ENCODE results near the gene APH1B.

The APH1B gene

DNA sequence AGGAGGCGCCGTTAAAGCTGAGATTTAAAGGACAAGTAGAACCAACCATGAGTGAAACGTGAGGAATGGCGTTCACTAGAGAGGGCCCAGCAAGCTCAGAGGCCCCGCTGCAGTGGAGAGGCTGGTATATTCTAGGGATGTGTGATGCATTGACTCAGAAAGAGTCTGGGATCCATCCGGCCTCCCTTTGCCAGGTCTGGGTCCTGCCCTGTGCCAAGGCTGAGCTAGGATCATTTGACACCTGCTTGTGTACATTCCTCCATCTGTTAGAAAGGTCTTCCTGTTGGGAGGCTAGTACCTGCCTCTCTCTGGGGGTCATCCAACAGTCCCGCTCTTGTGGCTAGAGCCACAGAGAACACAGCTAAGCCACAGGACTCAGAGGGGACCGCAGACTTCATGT is 75.9 kb downstream of the APH1B start:
- Histone ChIP-seq H3K9me3 (ENCODE audit: insufficient read depth, low read length) (no peaks in the 10 kb centered on the region), H3K4me1 (ENCODE audit: insufficient read depth, insufficient read length) (no peaks in the 10 kb centered on the region), H3K9ac (ENCODE audit: insufficient read length, low read depth) (no peak overlapping the region), H3K4me3 (ENCODE audit: insufficient read length, low read depth) (no peak overlapping the region), H3K27me3 (ENCODE audit: insufficient read depth, insufficient read length) (no peaks in the 10 kb centered on the region), H3K36me3 (ENCODE audit: insufficient read depth, insufficient read length, low read length) (no peaks in the 10 kb centered on the region)
- no peak for TF ChIP-seq SUZ12 (IDR thresholded peaks at IDR 0.05; ENCODE audit: extremely low read depth, insufficient read depth, insufficient read length)
- no peak for DNase-seq (ENCODE audit: low read depth, low spot score)

DNA sequence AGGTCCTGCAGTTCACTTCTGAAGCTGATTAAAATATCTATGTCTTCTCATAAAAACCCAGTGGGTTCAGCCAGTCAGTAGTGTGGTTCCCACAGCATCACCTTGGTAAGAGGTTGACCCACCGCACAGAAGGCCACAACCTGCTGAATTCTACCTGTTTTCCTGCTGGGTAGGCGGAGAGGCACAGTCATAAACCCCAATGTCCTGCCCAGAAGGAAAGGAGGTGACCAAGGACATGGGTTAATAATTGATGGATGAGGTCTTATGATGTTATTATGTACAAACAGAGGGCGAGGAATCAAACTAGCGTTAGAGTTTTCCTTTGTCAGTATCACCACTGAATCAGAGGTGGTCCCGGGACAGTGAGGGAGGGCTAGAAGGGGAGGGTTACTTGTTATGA is 76.5 kb downstream of the APH1B start:
- TF ChIP-seq ZNF274 (IDR thresholded peaks at IDR 0.05; ENCODE audit: low read depth, low read length) (no peak), YY1 (IDR thresholded peaks at IDR 0.05; ENCODE audit: insufficient read depth, insufficient read length) (no peak)
- Histone ChIP-seq H3K9me3 (ENCODE audit: insufficient read depth, low read length) (no peaks in the 10 kb centered on the region), H3K36me3 (ENCODE audit: insufficient read depth, insufficient read length, low read length) (no peaks in the 10 kb centered on the region), H3K4me1 (ENCODE audit: insufficient read depth, insufficient read length) (no peaks in the 10 kb centered on the region), H3K27me3 (ENCODE audit: insufficient read depth, insufficient read length) (no peaks in the 10 kb centered on the region), H3K9ac (ENCODE audit: insufficient read length, low read depth) (no peak overlapping the region), H3K4me3 (ENCODE audit: insufficient read length, low read depth) (no peak overlapping the region)
- no peak for DNase-seq (ENCODE audit: low read depth, low spot score)

DNA sequence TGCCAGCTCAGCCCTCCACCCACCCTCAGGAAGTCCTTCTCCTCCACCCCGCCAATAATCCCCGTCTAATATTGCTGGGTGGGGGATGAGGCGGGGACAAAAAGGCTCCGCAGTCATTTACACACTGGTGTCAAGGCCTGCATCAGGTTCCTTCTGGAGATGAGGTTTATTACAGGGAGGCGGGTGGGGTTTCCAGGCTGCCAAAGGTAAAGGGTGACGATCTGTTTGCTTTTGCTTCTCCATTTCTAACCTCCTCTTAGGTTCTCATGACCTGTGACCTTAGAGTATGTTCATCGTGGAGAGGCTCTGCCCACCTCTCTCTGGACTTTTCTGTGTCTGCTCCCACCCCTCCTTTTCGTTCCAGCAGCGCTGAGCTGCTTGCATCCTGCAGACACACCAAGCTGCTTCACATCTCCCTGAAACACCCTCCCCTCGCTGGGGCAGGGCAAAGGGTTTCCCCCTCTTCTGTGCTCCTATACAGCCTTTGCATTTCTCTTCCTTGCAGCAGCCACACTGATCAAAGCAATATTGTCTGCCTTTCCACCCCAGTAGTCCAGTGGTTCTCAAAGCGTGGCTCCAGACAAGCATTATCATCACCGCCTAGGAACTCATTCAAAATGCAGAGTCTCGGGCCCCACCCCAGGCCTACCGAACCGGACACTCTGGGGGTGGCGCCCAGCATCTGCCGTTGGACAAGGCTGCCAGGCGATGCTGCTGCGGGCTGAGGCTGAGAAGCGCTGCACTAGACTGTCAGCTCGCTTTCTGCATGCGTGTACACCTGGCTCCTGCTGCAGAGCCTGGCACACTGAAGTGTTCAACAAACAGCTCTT is 77.6 kb downstream of the APH1B start:
- Histone ChIP-seq H3K9ac (ENCODE audit: insufficient read length, low read depth) (no peak overlapping the region), H3K27me3 (ENCODE audit: insufficient read depth, insufficient read length) (no peaks in the 10 kb centered on the region), H3K4me3 (ENCODE audit: insufficient read length, low read depth) (no peak overlapping the region), H3K9me3 (ENCODE audit: insufficient read depth, low read length) (no peaks in the 10 kb centered on the region), H3K4me1 (ENCODE audit: insufficient read depth, insufficient read length) (no peaks in the 10 kb centered on the region), H3K36me3 (ENCODE audit: insufficient read depth, insufficient read length, low read length) (no peaks in the 10 kb centered on the region)
- TF ChIP-seq YY1 (IDR thresholded peaks at IDR 0.05; ENCODE audit: insufficient read depth, insufficient read length), result no peak
- TF ChIP-seq ZNF274 (IDR thresholded peaks at IDR 0.05; ENCODE audit: low read depth, low read length), result no peak
- TF ChIP-seq SUZ12 (IDR thresholded peaks at IDR 0.05; ENCODE audit: extremely low read depth, insufficient read depth, insufficient read length), result no peak
- no peak for DNase-seq (ENCODE audit: low read depth, low spot score)

DNA sequence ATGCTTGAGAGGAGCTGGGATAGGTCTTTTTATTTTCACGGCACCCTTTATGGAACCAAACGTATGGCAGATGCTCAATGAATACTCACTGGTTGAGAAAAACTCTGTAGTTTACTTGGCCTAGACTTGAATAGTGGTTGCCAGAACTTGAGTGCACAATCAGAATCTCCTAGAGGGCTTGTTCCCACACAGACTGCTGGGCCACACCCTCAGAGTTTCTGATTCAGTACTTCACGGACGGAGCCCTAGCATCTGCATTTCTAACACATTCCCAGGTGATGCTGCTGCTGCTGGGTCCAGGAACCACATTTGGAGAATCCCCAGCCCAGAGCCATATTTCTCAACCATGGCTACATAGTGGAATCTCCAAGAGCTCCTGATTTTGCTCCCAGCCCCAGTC is 79.7 kb downstream of the APH1B start:
- H3K9ac ChIP-seq (ENCODE audit: insufficient read length, low read depth), result no peak overlapping the region
- H3K27me3 ChIP-seq (ENCODE audit: insufficient read depth, insufficient read length), result no peaks in the 10 kb centered on the region
- TF ChIP-seq ZNF274 (IDR thresholded peaks at IDR 0.05; ENCODE audit: low read depth, low read length) (no peak), SUZ12 (IDR thresholded peaks at IDR 0.05; ENCODE audit: extremely low read depth, insufficient read depth, insufficient read length) (no peak), YY1 (IDR thresholded peaks at IDR 0.05; ENCODE audit: insufficient read depth, insufficient read length) (no peak)
- DNase-seq (ENCODE audit: low read depth, low spot score), result no peak
- H3K9me3 ChIP-seq (ENCODE audit: insufficient read depth, low read length), result no peaks in the 10 kb centered on the region
- no peaks in the 10 kb centered on the region for H3K36me3 ChIP-seq (ENCODE audit: insufficient read depth, insufficient read length, low read length)
- H3K4me1 ChIP-seq (ENCODE audit: insufficient read depth, insufficient read length), result peaks cover under 1% of the 10 kb centered on the region
- no peak overlapping the region for H3K4me3 ChIP-seq (ENCODE audit: insufficient read length, low read depth)

DNA sequence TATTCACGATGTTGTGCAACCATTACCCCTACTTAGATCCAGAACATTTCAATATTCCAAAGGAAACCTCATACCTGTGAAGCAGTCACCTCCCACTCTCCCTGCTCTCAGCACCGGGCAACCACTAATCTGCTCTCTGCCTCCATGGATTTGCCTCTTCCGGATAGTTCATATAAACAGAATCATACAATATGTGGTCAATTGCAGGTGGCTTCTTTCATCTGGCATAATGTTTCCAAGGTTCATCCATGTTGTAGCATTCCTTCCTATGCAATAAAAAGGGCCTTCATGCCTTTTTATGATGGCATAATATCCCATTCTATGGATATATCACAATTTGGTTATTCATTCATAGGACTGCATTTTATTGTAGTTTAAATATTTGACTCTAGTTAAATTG is 80.3 kb downstream of the APH1B start:
- Histone ChIP-seq H3K4me3 (ENCODE audit: insufficient read length, low read depth) (no peak overlapping the region), H3K36me3 (ENCODE audit: insufficient read depth, insufficient read length, low read length) (no peaks in the 10 kb centered on the region), H3K4me1 (ENCODE audit: insufficient read depth, insufficient read length) (peaks cover 5% of the 10 kb centered on the region), H3K9ac (ENCODE audit: insufficient read length, low read depth) (no peak overlapping the region), H3K27me3 (ENCODE audit: insufficient read depth, insufficient read length) (no peaks in the 10 kb centered on the region), H3K9me3 (ENCODE audit: insufficient read depth, low read length) (no peaks in the 10 kb centered on the region)
- TF ChIP-seq SUZ12 (IDR thresholded peaks at IDR 0.05; ENCODE audit: extremely low read depth, insufficient read depth, insufficient read length) (no peak), ZNF274 (IDR thresholded peaks at IDR 0.05; ENCODE audit: low read depth, low read length) (no peak), YY1 (IDR thresholded peaks at IDR 0.05; ENCODE audit: insufficient read depth, insufficient read length) (no peak)
- DNase-seq (ENCODE audit: low read depth, low spot score), result no peak

- Histone ChIP-seq H3K27me3 (ENCODE audit: insufficient read depth, insufficient read length) (no peaks in the 10 kb centered on the region), H3K4me3 (ENCODE audit: insufficient read length, low read depth) (no peak overlapping the region), H3K9me3 (ENCODE audit: insufficient read depth, low read length) (no peaks in the 10 kb centered on the region), H3K9ac (ENCODE audit: insufficient read length, low read depth) (no peak overlapping the region), H3K4me1 (ENCODE audit: insufficient read depth, insufficient read length) (peaks cover 5% of the 10 kb centered on the region), H3K36me3 (ENCODE audit: insufficient read depth, insufficient read length, low read length) (no peaks in the 10 kb centered on the region)
- DNase-seq (ENCODE audit: low read depth, low spot score), result no peak
- TF ChIP-seq SUZ12 (IDR thresholded peaks at IDR 0.05; ENCODE audit: extremely low read depth, insufficient read depth, insufficient read length) (no peak), YY1 (IDR thresholded peaks at IDR 0.05; ENCODE audit: insufficient read depth, insufficient read length) (no peak), ZNF274 (IDR thresholded peaks at IDR 0.05; ENCODE audit: low read depth, low read length) (no peak)
These were observed 81.0 kb downstream of the APH1B start for GRCh38 chr15:63358241-63359029.
